GM20431 (cell line): Measurements from ENCODE around the gene GALNT7.

Experiments
- in situ Hi-C: fragments of 300-500 bp; cut with MseI, MboI; formaldehyde crosslinking; loops from one replicate; pipeline ENCODE4 v1.15.0; 2020; ENCODE audit warnings: low sequenced_read_pairs; ENCODE audit not compliant: unreplicated experiment

GALNT7 gene

GRCh38 chr4:173325007-173325736, 156.6 kb downstream of the GALNT7 start:
- in situ Hi-C loops: no loop called here

GRCh38 chr4:173328236-173328901, 159.8 kb downstream of the GALNT7 start:
- in situ Hi-C loops: no loop called here

- in situ Hi-C loops: no loop called here
These were observed 162.0 kb downstream of the GALNT7 start for GRCh38 chr4:173330590-173330989.

- in situ Hi-C loops: no loop called here
These were observed 163.4 kb downstream of the GALNT7 start for GRCh38 chr4:173332021-173332487.

- in situ Hi-C loops: no loop called here
These were observed 164.5 kb downstream of the GALNT7 start for GRCh38 chr4:173332963-173333657.

- in situ Hi-C loops: no loop called here
These were observed 165.1 kb downstream of the GALNT7 start for GRCh38 chr4:173333658-173334084.

DNA sequence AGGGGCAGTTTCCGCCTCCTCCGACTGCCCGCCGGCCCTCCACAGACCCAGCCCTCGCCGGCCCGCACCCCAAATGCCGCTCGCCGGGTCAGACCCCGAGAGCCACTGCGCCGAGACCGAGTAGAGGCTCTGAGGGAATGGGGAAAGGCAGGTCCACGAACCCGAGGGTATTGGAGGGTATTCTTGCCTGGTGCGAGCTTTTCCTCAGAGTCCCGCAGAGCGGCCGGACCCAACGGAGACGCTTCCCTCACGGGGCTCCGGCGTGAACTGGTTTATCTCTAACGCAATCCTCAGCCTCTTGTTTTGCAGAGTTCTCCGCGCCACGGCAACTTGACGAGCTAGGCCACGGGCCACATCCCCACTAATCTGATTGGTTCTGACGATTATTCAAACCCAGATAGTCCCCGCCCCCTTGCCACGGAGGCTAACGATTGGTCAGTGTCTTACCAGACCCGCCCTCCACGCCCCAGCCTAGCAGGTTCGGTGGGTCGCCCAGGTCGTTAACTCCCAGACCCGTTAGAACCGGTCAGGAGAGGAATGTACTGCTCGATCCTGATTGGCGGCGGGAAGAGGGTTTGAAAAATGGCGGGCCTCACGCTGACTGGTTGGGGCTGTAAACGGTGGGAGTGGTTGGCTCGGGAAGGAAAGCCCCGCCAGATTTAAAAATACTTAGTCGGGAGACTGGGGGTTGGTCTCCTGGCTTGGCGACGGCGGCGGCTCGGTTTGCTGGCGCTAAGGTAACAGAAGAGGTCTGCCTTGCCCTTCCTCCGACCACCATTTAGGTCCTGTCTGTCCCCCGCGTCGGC, 165.7 kb downstream of the GALNT7 start, which contains the start of gene HMGB2:
HMGB2 (minus strand) TSS at position 274 of the 806 bp plus-strand sequence. CDS start 709 bp downstream, outside the sequence.
- in situ Hi-C loops: no loop called here

GRCh38 chr4:173334891-173335752, 166.5 kb downstream of the GALNT7 start:
- in situ Hi-C loops: no loop called here

DNA sequence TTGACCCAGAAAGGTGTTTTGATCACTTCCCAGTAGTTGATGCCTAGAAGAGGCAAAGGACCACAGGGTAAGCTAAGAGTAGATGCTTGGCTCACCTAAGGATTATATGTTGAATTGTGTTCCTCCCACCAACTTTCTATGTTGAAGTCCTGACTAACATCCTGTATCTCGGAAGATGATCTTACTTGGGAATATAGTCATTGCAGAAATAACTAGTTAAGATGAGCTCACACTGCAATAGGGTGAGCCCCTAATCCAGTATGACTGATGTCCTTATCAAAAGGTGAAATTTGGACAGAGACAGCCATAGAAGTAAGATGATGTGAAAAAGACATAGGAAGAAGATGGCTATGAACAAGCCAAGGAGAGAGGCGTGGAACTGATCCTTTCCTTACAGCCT, 168.9 kb downstream of the GALNT7 start:
- in situ Hi-C loops: no loop called here

- in situ Hi-C loops: no loop called here
These were observed 175.3 kb downstream of the GALNT7 start for GRCh38 chr4:173343832-173344397.

DNA sequence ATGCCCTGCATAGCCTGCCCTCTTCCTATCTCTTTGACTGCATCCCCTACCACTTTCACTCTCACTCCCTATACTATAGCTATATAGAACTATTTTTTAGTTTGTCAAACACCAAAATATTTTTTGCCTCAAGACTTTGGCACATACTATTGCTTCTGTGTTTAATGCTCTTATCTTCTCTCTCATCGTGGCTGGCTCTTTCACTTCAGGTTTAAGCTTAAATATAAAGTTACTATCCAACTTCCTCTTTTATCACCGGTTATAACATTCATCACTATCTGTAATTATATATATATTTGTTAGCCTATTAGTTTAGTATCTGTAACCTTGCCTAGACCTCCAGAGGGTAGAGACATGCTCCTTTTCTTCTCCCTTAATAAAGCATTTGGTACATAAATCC, 177.0 kb downstream of the GALNT7 start:
- in situ Hi-C loops: no loop called here

DNA sequence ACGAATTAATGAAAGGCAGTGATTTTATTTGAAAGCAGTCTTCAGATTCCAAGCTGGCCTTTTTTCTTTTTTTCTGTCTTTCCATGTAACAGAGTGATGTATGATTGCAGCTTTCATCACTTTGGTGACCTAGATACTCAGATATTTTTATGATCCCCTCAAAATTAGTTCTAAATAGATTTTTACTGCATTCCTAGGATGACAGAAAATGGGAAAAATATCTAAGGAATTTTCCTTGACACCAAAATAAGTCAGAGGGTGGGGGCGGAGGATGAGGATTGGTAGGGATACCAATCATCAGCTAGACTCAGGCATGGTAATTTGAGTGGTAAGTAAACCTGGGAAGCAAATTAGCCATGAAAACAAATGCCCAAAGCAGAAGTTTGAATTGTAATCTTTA, 177.5 kb downstream of the GALNT7 start:
- in situ Hi-C loops: no loop called here

DNA sequence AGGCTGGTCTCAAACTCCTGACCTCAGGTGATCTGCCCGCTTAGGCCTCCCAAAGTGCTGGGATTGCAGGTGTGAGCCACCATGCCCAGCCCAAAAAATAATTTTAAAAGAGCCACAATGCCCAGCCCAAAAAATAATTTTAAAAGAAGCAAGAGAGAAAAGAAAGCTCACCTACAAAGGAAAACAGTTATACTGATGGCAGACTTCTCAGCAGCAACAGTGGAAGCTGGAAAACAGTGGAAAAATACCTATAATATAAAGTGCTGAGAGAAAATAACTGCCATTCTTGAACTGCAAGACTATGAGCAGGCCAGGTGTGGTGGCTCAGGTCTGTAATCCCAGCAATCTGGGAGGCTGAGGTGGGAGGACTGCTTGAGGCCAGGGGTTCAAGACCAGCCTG, 178.9 kb downstream of the GALNT7 start:
- in situ Hi-C loops: no loop called here

DNA sequence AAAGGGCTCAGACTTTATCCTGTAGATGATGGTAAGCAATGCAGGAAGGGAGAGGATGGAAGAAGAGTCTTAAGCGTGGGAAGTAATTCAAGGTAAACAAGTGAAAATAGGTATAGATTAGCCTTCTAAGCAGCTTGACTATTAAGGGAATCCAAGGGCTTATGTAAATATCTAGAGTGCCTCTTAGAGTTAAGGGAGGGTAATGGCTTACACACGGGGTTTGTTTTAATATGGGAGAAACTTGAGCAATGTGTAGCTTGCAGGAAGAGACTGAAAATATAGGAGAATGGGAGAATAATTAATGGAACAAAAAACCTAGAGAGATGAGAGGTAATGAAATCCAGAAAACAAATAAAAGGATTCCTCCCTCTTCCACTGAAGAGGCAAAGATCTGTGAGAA, 189.3 kb downstream of the GALNT7 start:
- in situ Hi-C loops: no loop called here

- in situ Hi-C loops: no loop called here
These were observed 192.1 kb downstream of the GALNT7 start for GRCh38 chr4:173360587-173361221.

DNA sequence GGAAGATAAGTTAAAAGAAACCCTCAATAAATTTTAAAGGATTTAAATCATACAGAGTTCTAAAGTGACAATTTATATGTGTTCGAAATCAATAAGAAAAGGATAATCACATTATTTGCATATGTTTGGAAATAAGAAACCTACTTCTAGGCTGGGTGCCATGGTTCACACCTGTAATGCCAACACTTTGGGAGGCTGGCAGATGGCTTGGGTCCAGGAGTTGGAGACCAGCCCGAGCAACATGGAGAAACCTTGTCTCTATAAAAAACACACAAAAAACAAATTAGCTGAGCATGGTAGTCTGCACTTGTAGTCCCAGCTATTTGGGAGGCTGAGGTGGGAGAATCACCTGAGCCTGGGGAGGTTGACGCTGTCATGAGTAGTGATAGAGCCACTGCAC, 194.1 kb downstream of the GALNT7 start:
- in situ Hi-C loops: no loop called here

- in situ Hi-C loops: no loop called here
These were observed 196.9 kb downstream of the GALNT7 start for GRCh38 chr4:173365359-173365996.

DNA sequence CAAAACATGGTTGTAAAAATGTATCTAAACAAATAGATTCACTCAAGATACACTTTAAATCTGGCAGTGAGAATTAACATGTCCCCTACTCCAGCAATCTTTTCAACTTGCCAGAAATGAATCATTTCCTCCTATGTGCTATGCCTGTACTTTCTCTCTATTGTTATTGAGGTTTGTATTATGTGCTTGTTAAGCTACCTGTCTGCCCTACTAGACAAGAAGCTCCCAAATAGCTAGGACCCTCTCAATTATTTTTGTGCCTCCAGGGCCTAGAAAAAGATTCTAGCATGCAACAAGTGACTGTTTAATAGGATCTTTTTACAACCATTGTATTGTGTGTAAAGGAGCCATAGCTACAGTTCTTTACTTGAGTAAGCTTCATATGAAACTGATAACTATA, 198.7 kb downstream of the GALNT7 start:
- in situ Hi-C loops: no loop called here
